Panc1 (cell line): ENCODE measurements around the gene AIF1. TPM values are rescaled to one million over a fixed set of nuclear protein-coding genes. Genes with fewer than 3 reads are reported as not detected.

ENCODE experiments used
- ATAC-seq: fragments of 200-7000 bp; cut with Tn5 transposase; 2 replicates; pipeline ENCODE4 v1.9.1; 2020; ENCODE audit warnings: mild to moderate bottlenecking, moderate library complexity
- BruUV-seq: library from RNA; stranded (reverse); fragments of 400-500 nt; replicated peaks from 2 replicates; lab custom pipeline; 2021; lab: Mats Ljungman, UMichigan
- CTCF ChIA-PET: fragments of 300-600 bp; sonication (Branson Sonifier 250); formaldehyde crosslinking; loops from one replicate; lab custom pipeline; 2022; ENCODE audit warnings: antibody characterized with exemption; lab: Charles Lee
- POLR2A ChIA-PET: fragments of 300-600 bp; sonication (Branson Sonifier 250); formaldehyde crosslinking; loops from one replicate; lab custom pipeline; 2022; ENCODE audit warnings: antibody characterized with exemption; lab: Charles Lee
- DNase-seq: peaks from one replicate; pipeline ENCODE4 v3.0.0-alpha.2; 2010; ENCODE audit warnings: low read depth, low spot score
- H3K27ac ChIP-seq: 2 replicates; pipeline ENCODE4 v1.5.1; 2011; ENCODE audit warnings: mild to moderate bottlenecking, low read length, inconsistent platforms
- H3K27me3 ChIP-seq: fragments of 200-500 bp; sonication (Bioruptor generic); 2 replicates; pipeline ENCODE4 v1.6.0; 2014; ENCODE audit warnings: low read length, inconsistent platforms; ENCODE audit not compliant: control insufficient read depth, insufficient read depth
- H3K36me3 ChIP-seq: fragments of 200-500 bp; sonication (Bioruptor generic); 2 replicates; pipeline ENCODE4 v1.5.1; 2014; ENCODE audit warnings: inconsistent platforms, mild to moderate bottlenecking, low read length, moderate library complexity; ENCODE audit not compliant: control insufficient read depth, insufficient read depth
- H3K4me1 ChIP-seq: 2 replicates; pipeline ENCODE4 v1.5.1; 2011; ENCODE audit warnings: inconsistent platforms, mild to moderate bottlenecking, low read length, moderate library complexity; ENCODE audit not compliant: control insufficient read depth, insufficient read depth
- H3K4me3 ChIP-seq, 2 experiments: 2 replicates each; pipeline ENCODE4 v1.5.1; 2011 to 2012; ENCODE audit warnings: low read depth in 2 of 2, low read length in 2 of 2, mild to moderate bottlenecking in 2 of 2, inconsistent platforms in 1 of 2, moderate library complexity in 1 of 2
- H3K9me3 ChIP-seq: fragments of 200-500 bp; sonication (Bioruptor generic); 2 replicates; pipeline ENCODE4 v1.5.1; 2014; ENCODE audit warnings: low read depth, mild to moderate bottlenecking, inconsistent platforms, low read length, moderate library complexity; ENCODE audit not compliant: control insufficient read depth, insufficient read depth
- POLR2AphosphoS5 ChIP-seq: IDR thresholded peaks from 2 replicates; pipeline ENCODE4 v1.6.1; 2012; ENCODE audit warnings: mild to moderate bottlenecking, low read depth, low read length, moderate library complexity
- SIN3A ChIP-seq: IDR thresholded peaks from 2 replicates; pipeline ENCODE4 v1.6.1; 2012; ENCODE audit warnings: low read depth, mild to moderate bottlenecking, low read length, moderate library complexity, borderline replicate concordance; ENCODE audit not compliant: insufficient read depth
- TCF7L2 ChIP-seq: IDR thresholded peaks from 2 replicates; pipeline ENCODE4 v1.6.1; 2011; ENCODE audit warnings: mild to moderate bottlenecking, low read depth, low read length, inconsistent platforms
- in situ Hi-C: cut with HindIII; loops from 2 replicates; pipeline ENCODE4 v1.10.0; 2016; ENCODE audit warnings: low sequenced_read_pairs, low pct_unique_long_range_greater_than_20kb
- intact Hi-C: fragments of 100-400 bp; cut with micrococcal nuclease; formaldehyde crosslinking; loops from one replicate; pipeline ENCODE4 v1.10.0; 2022; ENCODE audit not compliant: unreplicated experiment
- total RNA-seq: library from RNA; stranded (reverse); gene quantifications from one replicate; pipeline ENCODE4 v1.2.1, GENCODE V29; 2021; ENCODE audit not compliant: unreplicated experiment
- TF ChIP-seq, protein P1 (sequence below), 2 experiments: IDR thresholded peaks; 2 replicates each; pipeline ENCODE4 v1.6.1; 2011 to 2012; ENCODE audit warnings: low read depth in 2 of 2, control low read depth in 1 of 2, low read length in 1 of 2, mild to moderate bottlenecking in 1 of 2, moderate library complexity in 1 of 2; ENCODE audit not compliant: insufficient read depth in 1 of 2

Gene AIF1
- total RNA-seq, 1 experiment from 2014 or later, result 0.44 TPM

DNA sequence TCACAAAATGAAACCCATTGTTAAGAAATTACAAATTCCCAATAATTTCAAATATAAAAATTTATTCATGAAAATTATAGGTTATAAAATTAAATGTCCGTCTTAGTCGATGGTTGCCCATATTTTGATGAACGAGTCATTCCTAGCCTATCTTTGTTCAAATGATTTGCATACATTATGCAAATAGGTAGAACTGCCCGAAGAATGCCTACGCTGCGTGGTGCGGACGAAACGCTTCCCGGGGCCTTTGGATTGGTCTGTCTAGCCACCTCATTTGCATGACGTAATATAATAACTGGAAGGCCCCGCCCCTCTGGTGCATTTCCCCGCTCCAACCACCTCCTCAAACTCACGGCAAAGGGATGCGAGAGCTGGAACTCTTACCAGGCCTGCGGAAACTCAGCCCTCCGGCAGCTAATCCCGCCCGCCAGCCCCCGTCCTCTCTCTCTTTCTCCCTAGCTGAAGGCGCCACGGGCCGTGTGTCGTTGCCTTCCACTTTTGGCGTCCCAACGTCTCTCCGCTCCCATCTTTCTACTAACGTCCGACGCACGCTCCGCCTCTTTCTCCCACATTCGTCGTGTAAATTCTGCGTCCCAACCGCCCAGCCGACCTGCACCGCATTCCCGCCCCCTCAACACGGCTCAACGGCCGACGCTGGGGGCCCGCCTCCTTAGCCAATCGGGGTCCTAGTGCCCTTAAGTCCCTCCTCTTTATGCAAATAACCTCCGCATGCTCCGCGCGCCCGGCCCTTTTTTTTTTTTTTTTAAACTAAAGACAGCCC is 5.0 kb downstream of the AIF1 start:
- POLR2A ChIA-PET, result no interaction called here
- intact Hi-C loops, result no loop called here

DNA sequence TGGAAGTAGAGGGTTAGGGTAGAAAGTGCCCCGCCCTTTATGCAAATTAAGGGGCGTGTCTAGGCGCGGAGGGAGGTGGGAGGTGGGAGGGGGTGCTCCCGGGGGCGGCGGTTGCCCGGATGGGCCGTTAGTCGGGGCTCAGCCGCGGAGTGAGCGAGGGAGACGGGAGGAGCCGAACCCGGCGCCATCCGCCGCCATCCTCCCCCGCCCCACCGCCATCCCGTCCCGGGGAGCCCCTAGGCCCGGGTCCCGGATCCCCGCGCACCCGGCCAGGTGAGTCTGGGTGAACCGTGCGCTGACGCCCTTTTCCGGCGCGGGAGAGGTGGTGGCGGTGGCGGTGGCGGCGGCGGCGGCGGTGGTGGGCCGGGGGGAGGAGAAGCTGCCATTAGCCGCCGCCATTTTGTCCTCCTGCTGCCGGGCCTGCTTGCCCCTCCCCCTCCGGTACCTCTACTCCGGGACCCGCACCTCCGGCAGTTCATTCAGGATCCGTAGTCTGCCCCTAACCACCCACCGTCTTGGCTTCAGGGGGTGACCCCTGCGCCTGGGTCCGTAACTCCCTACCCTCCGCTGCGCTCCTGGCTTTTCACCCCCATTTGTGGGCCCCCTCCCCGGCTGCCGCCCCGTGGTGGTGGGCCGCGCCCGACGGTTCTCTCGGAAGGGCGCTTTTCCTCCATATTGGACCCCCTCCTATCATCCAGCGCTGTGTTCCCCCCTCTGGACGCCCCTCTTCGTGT is 5.7 kb downstream of the AIF1 start, which contains the start of gene PRRC2A:
TSS of gene PRRC2A (plus strand) at position 130 of the 734 bp plus-strand sequence. CDS start 2,075 bp downstream, outside the sequence.
- ChIA-PET CTCF (interaction anchor here (0.6 kb wide), 1 partner anchor 85 kb away, joined by 3 read pairs; no protein-coding TSS in a partner anchor), POLR2A (no interaction called here)
- Histone ChIP-seq H3K9me3 (no peaks in the 10 kb centered on the region), H3K27ac (peak within 1 kb of the TSS; percentile 100), H3K36me3 (peaks cover 22% of the 10 kb centered on the region), H3K27me3 (no peaks in the 10 kb centered on the region), H3K4me1 (peaks cover 12% of the 10 kb centered on the region), H3K4me3 (peak within 1 kb of the TSS; percentile 83 to 84)
- intact Hi-C loops (loop anchor here (1.0 kb wide), 1 partner anchor 10 kb away; no protein-coding TSS in a partner anchor), in situ Hi-C loops (no loop called here)
- TF ChIP-seq, protein P1, sequence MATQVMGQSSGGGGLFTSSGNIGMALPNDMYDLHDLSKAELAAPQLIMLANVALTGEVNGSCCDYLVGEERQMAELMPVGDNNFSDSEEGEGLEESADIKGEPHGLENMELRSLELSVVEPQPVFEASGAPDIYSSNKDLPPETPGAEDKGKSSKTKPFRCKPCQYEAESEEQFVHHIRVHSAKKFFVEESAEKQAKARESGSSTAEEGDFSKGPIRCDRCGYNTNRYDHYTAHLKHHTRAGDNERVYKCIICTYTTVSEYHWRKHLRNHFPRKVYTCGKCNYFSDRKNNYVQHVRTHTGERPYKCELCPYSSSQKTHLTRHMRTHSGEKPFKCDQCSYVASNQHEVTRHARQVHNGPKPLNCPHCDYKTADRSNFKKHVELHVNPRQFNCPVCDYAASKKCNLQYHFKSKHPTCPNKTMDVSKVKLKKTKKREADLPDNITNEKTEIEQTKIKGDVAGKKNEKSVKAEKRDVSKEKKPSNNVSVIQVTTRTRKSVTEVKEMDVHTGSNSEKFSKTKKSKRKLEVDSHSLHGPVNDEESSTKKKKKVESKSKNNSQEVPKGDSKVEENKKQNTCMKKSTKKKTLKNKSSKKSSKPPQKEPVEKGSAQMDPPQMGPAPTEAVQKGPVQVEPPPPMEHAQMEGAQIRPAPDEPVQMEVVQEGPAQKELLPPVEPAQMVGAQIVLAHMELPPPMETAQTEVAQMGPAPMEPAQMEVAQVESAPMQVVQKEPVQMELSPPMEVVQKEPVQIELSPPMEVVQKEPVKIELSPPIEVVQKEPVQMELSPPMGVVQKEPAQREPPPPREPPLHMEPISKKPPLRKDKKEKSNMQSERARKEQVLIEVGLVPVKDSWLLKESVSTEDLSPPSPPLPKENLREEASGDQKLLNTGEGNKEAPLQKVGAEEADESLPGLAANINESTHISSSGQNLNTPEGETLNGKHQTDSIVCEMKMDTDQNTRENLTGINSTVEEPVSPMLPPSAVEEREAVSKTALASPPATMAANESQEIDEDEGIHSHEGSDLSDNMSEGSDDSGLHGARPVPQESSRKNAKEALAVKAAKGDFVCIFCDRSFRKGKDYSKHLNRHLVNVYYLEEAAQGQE (IDR thresholded peaks at IDR 0.05; ENCODE audit: insufficient read depth in 1 of 2, low read depth in 2 of 2, low read length in 1 of 2), result no peak
- TF ChIP-seq SIN3A, result 0 out of 2 replicates have a peak, but pooled peaks have one; percentile 81
- no TSS peak for BruUV-seq
- DNase-seq (no peak), ATAC-seq (peak; percentile 85)

More for the DNA sequence above, 5.0 kb downstream of the AIF1 start:
- Histone ChIP-seq H3K9me3 (no peaks in the 10 kb centered on the region), H3K27ac (peak overlapping the region; percentile 92), H3K4me1 (peaks cover 12% of the 10 kb centered on the region), H3K27me3 (no peaks in the 10 kb centered on the region), H3K36me3 (peaks cover 15% of the 10 kb centered on the region), H3K4me3 (peak overlapping the region; percentile 58 to 76)
- in situ Hi-C loops, result no loop called here
- TSS peak; percentile 100 for BruUV-seq
- peak; percentile 89 for TF ChIP-seq POLR2AphosphoS5
- TF ChIP-seq SIN3A, result 0 out of 2 replicates have a peak, but pooled peaks have one; percentile 71
- no peak; the same call in 1 of the 2 replicates for TF ChIP-seq TCF7L2
- CTCF ChIA-PET, result no interaction called here
- ATAC-seq, result peak; percentile 93
- peak; percentile 95 for DNase-seq

GRCh38 chr6:31621320-31621939 is 6.4 kb downstream of the AIF1 start:
- intact Hi-C loops (loop anchor here (1.0 kb wide), 1 partner anchor 9 kb away; no protein-coding TSS in a partner anchor), in situ Hi-C loops (no loop called here)
- H3K9me3 ChIP-seq, result no peaks in the 10 kb centered on the region
- BruUV-seq, result TSS peak; percentile 84
- CTCF ChIA-PET, result interaction anchor here (0.6 kb wide), 1 partner anchor 86 kb away, joined by 3 read pairs; no protein-coding TSS in a partner anchor
- TF ChIP-seq, protein P1 (IDR thresholded peaks at IDR 0.05; ENCODE audit: insufficient read depth in 1 of 2, low read depth in 2 of 2, low read length in 1 of 2), result no peak
- TF ChIP-seq POLR2AphosphoS5 (no peak; the same call in 1 of the 2 replicates), SIN3A (no peak)
- peaks cover 12% of the 10 kb centered on the region for H3K4me1 ChIP-seq
- POLR2A ChIA-PET, result no interaction called here
- H3K4me3 ChIP-seq, result peak overlapping the region; percentile 83 to 84
- no peak for ATAC-seq
- H3K27me3 ChIP-seq, result no peaks in the 10 kb centered on the region
- peaks cover 27% of the 10 kb centered on the region for H3K36me3 ChIP-seq
- DNase-seq, result no peak
- H3K27ac ChIP-seq, result peak overlapping the region; percentile 100
